NT2/D1 (cell line): ENCODE measurements around the gene ACOX3.

Source experiments
- DNase-seq: peaks from one replicate; pipeline ENCODE4 v3.0.0-alpha.2; 2011; ENCODE audit warnings: low read depth, low spot score
- H3K27me3 ChIP-seq: 2 replicates; pipeline ENCODE4 v1.6.0; 2011; ENCODE audit warnings: mild to moderate bottlenecking; ENCODE audit not compliant: insufficient read length, insufficient read depth
- H3K36me3 ChIP-seq: 2 replicates; pipeline ENCODE4 v1.6.1; 2011; ENCODE audit warnings: mild to moderate bottlenecking, low read length, mixed read lengths; ENCODE audit not compliant: insufficient read depth, insufficient read length
- H3K4me1 ChIP-seq: 2 replicates; pipeline ENCODE4 v1.5.1; 2011; ENCODE audit not compliant: insufficient read depth, insufficient read length
- H3K4me3 ChIP-seq: 2 replicates; pipeline ENCODE4 v1.5.1; 2011; ENCODE audit warnings: low read depth; ENCODE audit not compliant: insufficient read length
- H3K9ac ChIP-seq: 2 replicates; pipeline ENCODE4 v1.6.0; 2011; ENCODE audit warnings: low read depth; ENCODE audit not compliant: insufficient read length
- H3K9me3 ChIP-seq: 2 replicates; pipeline ENCODE4 v1.5.1; 2011; ENCODE audit warnings: mild to moderate bottlenecking, low read length; ENCODE audit not compliant: insufficient read depth
- SUZ12 ChIP-seq: IDR thresholded peaks from 2 replicates; pipeline ENCODE4 v1.6.1; 2011; ENCODE audit not compliant: insufficient read length, insufficient read depth; ENCODE audit errors: extremely low read depth
- YY1 ChIP-seq: IDR thresholded peaks from 2 replicates; pipeline ENCODE4 v1.6.1; 2011; ENCODE audit not compliant: insufficient read length, insufficient read depth
- ZNF274 ChIP-seq: IDR thresholded peaks from 2 replicates; pipeline ENCODE4 v1.6.1; 2011; ENCODE audit warnings: mild to moderate bottlenecking, low read depth, low read length

ACOX3 gene

DNA sequence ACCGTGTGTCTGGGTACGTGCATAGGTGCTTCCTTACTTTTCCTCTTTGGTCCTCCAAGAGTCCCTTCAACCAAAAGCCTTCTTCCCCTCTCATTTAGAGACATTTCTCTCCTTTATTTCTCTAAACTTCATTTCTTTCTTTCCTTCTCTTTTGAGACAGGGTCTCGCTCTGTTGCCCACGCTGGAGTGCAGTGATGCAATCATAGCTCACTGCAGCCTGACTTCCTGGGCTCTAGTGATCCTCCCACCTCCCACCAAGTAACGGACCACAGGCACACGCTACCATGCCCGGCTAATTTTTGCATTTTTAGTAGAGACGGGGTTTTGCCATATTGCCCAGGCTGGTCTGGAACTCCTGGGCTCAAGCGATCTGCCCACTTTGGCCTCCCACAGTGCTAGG is 42.2 kb downstream of the ACOX3 start:
- DNase-seq, result no peak
- H3K4me3 ChIP-seq, result no peak overlapping the region
- TF ChIP-seq SUZ12 (no peak), ZNF274 (no peak), YY1 (no peak)
- peaks cover 14% of the 10 kb centered on the region for H3K4me1 ChIP-seq
- no peak overlapping the region for H3K9ac ChIP-seq
- no peaks in the 10 kb centered on the region for H3K27me3 ChIP-seq
- peaks cover 35% of the 10 kb centered on the region for H3K36me3 ChIP-seq
- H3K9me3 ChIP-seq, result no peaks in the 10 kb centered on the region

DNA sequence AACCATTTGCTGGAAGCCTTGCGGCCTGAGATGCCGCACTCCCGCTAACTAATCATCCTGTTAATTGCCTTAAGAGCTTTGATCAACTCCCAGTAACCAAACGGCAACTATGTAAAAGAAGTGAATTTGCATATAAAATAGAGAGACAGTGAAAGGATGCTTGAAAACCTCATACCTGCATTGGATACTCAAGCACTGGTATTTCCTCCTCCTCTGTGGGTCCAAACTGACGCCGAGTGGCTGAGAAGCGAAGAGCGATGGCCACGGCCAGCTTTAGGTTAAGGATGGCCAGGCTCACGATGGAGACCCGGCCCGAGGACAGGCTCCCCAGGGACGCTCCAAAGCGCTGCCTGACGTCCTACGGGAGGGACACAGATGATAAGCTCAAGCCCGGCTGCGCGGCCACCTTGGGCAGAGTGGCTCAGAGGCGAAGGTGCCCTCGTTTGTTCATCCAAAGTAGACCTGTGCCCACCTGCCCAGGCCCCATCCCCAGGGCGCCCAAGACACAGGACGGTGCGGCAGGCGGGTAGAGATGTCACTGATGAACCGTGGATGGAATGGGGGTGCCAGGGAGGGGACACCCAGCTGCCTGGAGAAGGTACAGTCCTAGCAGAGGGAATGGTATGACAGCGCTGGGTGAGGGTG is 43.6 kb downstream of the ACOX3 start:
- TF ChIP-seq SUZ12 (no peak), YY1 (no peak), ZNF274 (no peak)
- peaks cover 16% of the 10 kb centered on the region for H3K4me1 ChIP-seq
- peaks cover 30% of the 10 kb centered on the region for H3K36me3 ChIP-seq
- no peak overlapping the region for H3K9ac ChIP-seq
- H3K27me3 ChIP-seq, result no peaks in the 10 kb centered on the region
- H3K4me3 ChIP-seq, result no peak overlapping the region
- DNase-seq, result no peak
- H3K9me3 ChIP-seq, result no peaks in the 10 kb centered on the region

DNA sequence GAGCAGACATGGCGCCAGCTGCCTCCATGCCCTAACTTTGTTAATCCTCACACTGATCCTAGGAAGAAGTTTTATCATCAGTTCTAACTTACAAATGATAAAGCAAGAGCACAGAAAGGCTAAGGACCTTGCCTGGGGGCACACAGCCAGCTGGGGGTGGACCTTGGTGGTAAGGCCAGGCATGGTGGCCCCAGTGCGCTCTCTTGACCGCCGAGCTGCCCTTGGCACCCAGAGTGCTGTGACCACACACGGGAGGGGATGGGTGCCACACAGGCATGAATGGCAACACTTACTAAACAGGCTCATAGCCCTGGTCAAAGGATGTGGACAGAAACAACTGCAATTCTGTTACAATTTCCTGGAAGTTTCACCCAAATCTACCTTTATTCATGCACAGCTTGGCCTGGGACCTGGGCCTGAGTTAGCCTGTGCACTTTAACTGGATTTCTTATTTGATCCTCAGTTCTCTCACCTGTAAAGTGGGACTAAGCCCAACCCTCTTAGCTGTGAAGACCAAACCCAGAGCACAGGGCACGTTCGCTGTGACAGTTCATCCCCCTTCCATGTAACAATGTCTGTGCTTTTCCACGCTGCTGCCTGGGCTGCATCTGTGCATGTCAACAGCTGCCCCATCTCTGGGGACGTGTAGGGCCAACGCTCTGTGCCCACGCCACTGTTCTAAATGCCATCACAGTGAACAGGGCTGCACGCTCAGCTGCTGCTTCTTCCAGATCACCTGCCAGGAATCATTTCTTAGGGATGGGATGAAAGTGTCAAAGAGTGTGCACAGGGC is 44.8 kb downstream of the ACOX3 start:
- Histone ChIP-seq H3K4me1 (peaks cover 16% of the 10 kb centered on the region), H3K27me3 (no peaks in the 10 kb centered on the region), H3K9me3 (no peaks in the 10 kb centered on the region), H3K9ac (no peak overlapping the region), H3K36me3 (peaks cover 32% of the 10 kb centered on the region), H3K4me3 (no peak overlapping the region)
- no peak for TF ChIP-seq ZNF274
- no peak for TF ChIP-seq YY1
- TF ChIP-seq SUZ12, result no peak
- no peak for DNase-seq

DNA sequence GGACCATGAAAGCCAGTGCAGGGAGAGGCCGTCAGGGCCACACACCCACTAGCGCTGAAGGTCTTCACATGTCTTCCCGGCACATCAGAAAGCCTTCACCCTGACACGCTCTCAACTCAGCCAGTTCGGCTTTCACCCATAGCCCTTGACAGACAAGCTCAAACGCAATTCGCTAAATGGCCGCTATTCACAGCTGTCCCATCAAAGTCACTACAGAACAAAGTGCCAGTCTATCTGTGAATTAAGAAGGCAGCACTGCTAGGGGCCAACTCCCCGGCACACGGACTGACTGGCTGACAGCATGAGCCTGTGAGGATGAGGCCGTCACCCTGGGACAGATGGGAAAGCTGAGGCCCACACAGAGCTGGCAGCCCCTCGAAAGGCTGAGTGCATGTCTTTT is 45.7 kb downstream of the ACOX3 start:
- DNase-seq, result no peak
- Histone ChIP-seq H3K4me3 (no peak overlapping the region), H3K27me3 (no peaks in the 10 kb centered on the region), H3K4me1 (peaks cover 16% of the 10 kb centered on the region), H3K9me3 (no peaks in the 10 kb centered on the region), H3K9ac (no peak overlapping the region), H3K36me3 (peaks cover 37% of the 10 kb centered on the region)
- TF ChIP-seq SUZ12 (no peak), ZNF274 (no peak), YY1 (no peak)

DNA sequence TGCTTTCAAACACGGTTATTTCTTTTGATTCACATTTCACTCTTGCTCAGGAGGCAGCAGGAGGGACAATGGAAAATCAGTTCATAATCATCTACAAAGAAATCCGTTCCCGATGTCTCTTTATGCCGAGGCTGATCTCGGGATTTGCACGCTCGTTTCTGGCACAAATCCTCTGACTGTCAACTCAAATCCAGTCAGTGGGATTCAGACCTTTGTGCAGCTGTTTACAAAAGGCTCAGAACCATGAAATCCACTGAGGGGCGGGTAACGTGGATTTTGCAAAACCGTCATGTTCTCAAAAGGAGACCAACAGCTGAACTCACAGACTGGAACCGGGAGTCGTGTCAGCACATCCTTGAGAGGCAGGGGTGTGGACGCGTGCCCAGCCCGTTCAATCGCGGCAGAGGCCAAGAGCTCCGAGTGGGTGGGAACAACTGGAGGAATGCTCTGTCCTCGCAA is 46.4 kb downstream of the ACOX3 start:
- peaks cover 13% of the 10 kb centered on the region for H3K4me1 ChIP-seq
- no peak for DNase-seq

DNA sequence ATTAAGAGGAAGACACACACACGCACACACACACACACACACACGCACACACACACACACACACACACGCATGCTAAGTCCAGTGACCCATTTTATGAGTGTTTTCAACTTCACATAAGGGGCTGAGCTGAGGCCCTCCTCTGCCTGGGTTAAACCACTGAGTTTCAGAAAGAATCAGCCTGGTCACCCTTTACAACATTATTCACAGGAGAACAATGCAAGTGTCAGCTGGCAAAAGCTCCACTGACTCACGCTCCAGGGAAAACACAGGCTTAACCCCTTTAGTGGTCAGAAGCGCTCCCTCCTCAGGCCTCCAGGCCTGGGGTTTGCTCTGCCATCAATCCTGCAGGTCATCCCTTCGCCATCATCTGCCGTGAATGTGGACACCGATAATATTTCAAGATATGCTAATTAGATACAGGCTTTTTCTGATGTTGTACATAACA is 46.9 kb downstream of the ACOX3 start:
- TF ChIP-seq SUZ12 (no peak), YY1 (no peak), ZNF274 (no peak)
- Histone ChIP-seq H3K4me3 (no peak overlapping the region), H3K27me3 (no peaks in the 10 kb centered on the region), H3K36me3 (peaks cover 41% of the 10 kb centered on the region), H3K4me1 (peaks cover 13% of the 10 kb centered on the region), H3K9me3 (no peaks in the 10 kb centered on the region), H3K9ac (no peak overlapping the region)
- no peak for DNase-seq

More for the DNA sequence above, 46.4 kb downstream of the ACOX3 start:
- H3K9ac ChIP-seq, result no peak overlapping the region
- H3K9me3 ChIP-seq, result no peaks in the 10 kb centered on the region
- H3K27me3 ChIP-seq, result no peaks in the 10 kb centered on the region
- TF ChIP-seq YY1, result no peak
- TF ChIP-seq ZNF274, result no peak
- TF ChIP-seq SUZ12, result no peak
- peaks cover 40% of the 10 kb centered on the region for H3K36me3 ChIP-seq
- H3K4me3 ChIP-seq, result no peak overlapping the region

DNA sequence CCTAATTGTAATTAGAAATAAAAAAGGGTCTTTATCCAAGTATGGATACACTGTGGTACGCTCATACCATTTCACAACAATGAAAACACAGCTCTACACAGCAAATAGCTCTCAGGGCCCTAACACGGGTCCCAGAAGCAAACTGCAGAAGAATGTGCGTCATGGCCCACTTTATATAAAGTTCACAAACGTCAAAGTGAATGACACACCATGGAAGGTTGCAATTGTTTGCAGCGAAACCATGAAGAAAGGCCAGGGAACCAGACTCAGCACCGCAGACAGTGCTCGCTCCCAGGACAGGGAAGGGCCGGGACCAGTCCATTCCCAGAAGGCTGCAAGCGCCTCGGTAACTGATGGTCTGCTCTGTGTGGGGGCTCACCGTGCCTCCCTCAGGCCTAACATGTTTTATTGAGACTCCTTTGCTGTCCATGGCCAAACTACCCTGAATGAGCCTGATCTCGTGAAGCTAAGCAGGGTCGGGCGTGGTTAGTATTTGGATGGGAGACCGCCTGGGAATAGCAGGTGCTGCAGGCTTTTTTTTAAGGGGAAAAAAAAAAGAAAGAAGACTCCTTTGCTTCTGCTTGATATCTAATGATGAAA is 47.8 kb downstream of the ACOX3 start:
- Histone ChIP-seq H3K9me3 (no peaks in the 10 kb centered on the region), H3K4me3 (no peak overlapping the region), H3K36me3 (peaks cover 48% of the 10 kb centered on the region), H3K9ac (no peak overlapping the region), H3K27me3 (no peaks in the 10 kb centered on the region), H3K4me1 (peaks cover 13% of the 10 kb centered on the region)
- TF ChIP-seq YY1, result no peak
- TF ChIP-seq SUZ12, result no peak
- no peak for TF ChIP-seq ZNF274
- DNase-seq, result no peak
